ENCODE measurements around the gene TSHZ1.
"Not testable (repeated sequence)": the region's sequence is repeated elsewhere in the genome, so short reads cannot be mapped to it uniquely, and the experiment has no call there.

Gene TSHZ1

DNA sequence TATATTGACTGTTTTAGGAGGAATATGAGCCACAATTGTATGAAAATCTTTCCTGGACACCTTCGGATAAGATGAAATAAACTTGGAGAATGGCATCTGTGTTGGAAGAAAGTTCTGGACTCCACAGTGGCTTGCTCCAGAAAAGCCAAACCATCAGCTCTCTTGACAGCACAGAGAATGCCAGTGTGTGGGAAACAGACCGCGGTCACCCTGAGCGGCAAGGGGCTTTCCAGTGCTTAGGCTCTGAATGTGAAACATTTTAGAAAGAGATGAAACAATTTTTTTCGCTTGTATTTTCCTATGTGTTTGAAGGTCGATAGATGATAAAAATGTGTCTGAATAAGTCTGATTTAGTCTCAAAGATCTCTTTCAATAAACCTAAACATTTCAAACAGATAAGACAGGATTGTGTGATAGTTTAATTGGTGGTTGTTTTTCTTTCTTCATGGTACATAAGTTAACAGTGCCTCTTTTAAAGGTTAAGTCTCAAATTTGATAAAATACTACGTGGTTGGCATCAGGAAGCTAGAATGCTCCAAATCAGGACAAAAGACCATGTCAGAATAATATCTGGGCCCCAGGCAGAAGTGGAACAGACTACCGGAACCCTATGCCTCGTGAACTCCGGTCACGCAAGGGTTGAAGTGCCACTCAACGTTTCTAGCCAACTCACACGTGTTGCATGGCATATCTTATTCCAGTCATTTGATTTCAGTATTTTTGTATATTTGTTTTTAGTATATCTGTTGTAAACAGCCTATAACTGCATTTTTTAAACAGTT, 30.6 kb upstream of the TSHZ1 start:
- no peak for DNase-seq (ENCODE audit: low read depth)

GRCh38 chr18:75183524-75183923, 27.1 kb upstream of the TSHZ1 start:
- DNase-seq (ENCODE audit: low read depth): no peak

DNA sequence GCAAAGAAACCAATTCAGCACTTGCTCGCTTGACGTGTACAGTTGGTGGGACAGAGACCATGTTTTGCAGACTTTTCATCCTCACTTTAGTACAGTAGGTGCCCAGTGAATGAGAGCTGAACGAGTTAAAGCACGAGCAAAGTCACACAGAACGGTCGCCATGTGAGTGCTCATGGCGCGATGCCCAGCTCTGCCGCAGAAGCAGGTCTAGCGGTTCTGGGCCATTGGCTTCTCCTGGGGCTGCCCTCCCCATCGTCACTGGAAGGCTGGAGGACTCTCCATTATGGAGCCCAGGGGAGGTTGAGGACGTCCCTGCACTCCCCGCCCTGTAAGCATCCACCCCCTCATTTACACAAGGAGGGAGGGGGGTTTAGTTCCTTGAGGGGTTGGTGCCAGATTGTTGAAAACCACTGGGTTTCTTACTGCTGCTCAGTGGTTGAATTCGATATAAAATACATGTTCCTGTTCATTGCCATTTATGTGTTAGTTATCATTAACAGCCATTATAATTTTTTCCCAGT, 26.6 kb upstream of the TSHZ1 start:
- no peak for DNase-seq (ENCODE audit: low read depth)

GRCh38 chr18:75185460-75185859, 25.1 kb upstream of the TSHZ1 start:
- DNase-seq (ENCODE audit: low read depth): no peak

- DNase-seq (ENCODE audit: low read depth): not testable (repeated sequence)
Observed at GRCh38 chr18:75187702-75188101, 22.9 kb upstream of the TSHZ1 start.

- DNase-seq (ENCODE audit: low read depth): no peak
Observed at GRCh38 chr18:75189696-75190095, 20.9 kb upstream of the TSHZ1 start.

GRCh38 chr18:75192899-75193298, 17.7 kb upstream of the TSHZ1 start:
- no peak for DNase-seq (ENCODE audit: low read depth)

- DNase-seq (ENCODE audit: low read depth): no peak
Observed at GRCh38 chr18:75198036-75198435, 12.6 kb upstream of the TSHZ1 start.

- DNase-seq (ENCODE audit: low read depth): no peak
Observed at GRCh38 chr18:75199327-75199726, 11.3 kb upstream of the TSHZ1 start.

- no peak for DNase-seq (ENCODE audit: low read depth)
Observed at GRCh38 chr18:75200071-75200470, 10.5 kb upstream of the TSHZ1 start.

DNA sequence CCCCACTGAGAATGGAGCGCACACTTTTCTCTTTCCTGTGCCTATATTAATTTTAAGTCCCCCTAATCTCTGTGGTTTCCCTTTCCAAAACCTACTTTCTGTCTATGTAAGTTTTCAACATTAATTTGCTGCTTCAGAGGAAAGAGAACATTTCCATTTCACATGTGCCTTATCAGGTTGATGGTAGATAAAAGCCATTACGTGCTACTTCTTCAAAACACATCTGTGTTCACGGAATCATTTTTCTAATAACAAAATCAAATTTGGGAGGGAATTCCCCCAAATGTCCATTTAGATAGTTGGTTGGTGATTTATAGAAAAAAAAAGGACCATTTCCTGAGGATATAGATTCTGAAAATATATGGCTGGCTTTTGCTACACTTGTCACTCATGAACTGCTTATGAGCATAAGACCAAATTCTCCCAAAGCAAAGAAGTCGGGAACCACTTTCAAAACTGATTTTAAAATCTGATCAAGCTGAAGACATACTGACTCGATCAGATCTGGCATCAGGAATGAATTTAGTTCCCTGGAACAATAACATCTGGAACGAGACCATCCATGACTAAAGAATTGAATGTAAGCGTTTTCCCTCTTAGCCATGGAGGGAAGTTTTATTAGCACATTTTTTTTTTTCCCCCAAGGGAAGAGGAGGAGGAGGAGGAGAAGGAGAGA, 9.9 kb upstream of the TSHZ1 start:
- DNase-seq (ENCODE audit: low read depth): no peak

GRCh38 chr18:75201282-75202270, 9.0 kb upstream of the TSHZ1 start:
- no peak for DNase-seq (ENCODE audit: low read depth)

DNA sequence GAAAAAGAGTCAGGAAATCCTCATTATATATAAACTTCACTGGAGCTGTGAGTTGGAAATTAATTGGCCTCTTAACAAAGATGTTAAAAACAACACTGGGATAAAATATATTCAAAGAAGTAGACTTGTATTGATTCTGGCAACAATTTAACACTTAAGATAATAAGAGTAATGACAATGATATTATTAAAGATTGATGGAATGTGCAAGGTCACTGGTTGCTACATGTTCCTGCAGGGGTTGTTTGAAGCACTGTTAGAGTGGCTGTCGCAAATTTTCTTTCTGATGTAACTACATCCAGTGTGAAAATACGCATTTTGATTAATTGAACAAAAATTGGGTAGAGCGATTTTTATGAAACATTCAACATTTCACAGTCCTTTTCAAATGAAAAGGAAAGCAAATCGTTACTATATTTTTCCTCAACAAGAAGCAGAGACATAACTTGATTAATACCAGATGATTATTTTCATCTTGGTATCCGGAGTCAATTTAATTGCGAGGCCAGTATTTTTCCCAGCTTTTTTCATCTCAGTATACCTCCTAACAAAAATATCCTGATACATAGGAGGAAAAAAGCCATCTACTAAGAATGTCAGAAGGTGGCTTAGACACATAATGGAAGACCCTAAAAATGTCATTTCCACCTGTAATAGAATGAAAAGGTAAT, 7.8 kb upstream of the TSHZ1 start:
- DNase-seq (ENCODE audit: low read depth): no peak

- no peak for DNase-seq (ENCODE audit: low read depth)
Observed at GRCh38 chr18:75203416-75204268, 7.0 kb upstream of the TSHZ1 start.

DNA sequence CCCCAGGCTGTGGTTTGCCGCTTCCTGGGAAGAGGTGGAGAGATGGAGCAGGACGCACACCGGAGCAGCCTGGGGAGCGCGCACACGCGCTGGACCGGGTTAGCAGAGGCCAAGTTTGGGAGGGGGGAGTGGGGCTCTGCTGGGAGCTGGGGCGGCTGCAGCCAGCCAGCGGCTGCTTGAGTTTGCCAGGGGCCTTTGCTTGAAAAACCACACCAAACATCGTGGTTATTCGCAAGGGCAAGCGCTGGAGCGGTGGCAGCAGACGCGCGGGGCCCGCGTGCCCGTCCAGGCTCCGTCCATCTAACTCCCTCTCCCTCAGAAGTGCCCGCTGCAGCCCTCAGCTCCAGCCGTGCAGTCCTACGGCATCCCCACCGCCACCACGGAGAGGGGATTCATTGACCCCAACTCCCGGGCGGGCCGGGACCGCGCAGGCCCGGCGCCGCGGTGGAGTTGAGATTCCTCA, 6.3 kb upstream of the TSHZ1 start:
- DNase-seq (ENCODE audit: low read depth): no peak

- no peak for DNase-seq (ENCODE audit: low read depth)
Observed at GRCh38 chr18:75204732-75205513, 5.7 kb upstream of the TSHZ1 start.

DNA sequence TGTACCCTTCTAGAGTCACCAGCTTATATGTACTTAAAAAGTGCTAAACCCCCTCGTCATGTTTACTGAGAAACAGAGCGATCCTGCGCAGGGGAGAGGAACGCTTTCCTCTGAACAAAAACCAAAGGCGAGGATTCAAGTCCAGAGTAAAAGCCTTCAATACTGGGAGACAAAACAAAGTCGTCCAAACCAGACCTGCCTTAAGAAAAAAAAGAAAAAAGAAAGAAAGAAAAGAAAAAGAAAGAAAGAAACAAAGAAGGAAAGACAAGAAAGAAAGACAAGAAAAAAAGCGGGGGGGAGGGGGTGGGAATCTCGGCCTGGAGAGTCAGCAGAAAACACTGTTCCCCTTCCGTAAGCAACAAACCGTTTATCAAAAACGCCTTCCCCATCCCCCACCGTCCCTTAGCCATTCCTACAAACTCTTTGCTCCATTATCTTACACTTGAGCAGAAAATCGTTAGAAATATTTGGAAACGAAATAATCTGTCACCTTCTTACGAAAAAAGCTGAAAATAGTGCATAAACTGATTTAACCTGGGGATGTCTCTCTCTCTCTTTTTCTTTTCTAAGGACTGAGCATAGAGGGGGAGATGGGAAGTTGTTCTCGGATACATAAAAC, 5.0 kb upstream of the TSHZ1 start:
- DNase-seq (ENCODE audit: low read depth): no peak

DNA sequence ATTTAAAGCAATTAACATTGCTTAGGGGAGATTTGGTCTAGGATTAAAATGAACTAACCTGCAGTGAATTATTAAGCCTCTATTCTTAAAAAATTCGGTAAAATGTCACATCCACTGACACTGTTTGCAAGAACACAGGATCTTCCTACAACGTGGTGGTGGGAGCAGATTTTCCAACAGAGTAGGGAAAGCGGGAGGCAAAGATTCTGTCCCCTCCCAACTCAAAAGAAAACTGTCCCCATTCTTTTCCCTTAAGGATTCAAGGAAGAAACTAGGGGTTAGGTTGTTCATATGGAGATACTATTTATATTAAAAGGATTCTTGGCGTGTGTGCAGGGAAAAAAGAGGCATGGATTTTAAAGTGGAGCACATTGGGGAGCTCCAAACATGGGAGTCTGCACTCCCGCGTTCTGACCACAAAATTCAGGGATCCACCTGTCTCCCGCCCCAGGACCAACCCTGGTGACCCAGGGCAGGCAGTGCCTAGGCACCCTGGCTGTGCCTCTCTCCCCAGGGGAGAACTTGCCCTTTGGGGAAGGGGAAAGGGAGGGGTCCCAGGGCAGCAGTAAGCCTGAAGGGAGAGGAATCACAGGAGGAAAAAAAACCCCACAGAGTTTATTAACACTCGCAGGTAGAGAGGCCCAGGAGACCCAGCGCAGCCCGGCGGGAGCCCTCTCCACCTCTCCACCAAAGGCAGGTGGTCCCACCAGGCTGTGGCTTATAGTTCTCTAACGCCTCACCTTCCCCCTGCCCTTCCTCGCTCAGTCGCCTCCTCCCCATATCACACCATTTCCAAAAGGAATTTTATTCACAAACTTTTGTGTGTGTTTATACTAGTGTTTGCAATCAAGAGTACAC, 3.9 kb upstream of the TSHZ1 start:
- DNase-seq (ENCODE audit: low read depth): no peak

Data from stimulated activated CD8-positive, alpha-beta memory T cell treated with anti-CD3 and anti-CD28 coated beads, Interleukin-12 subunit alpha, Interleukin-12 subunit beta, amount 100 ng/mL, for 4 hours (primary cell).